Stimulated activated naive B cell treated with anti-CD40 and anti-IgM and Interleukin-4, amounts not matched to agents 10 μg/mL and 1 μg/mL and 100 μg/mL, for 72 hours (primary cell): ENCODE data around the gene FKBP4.
"Not testable (repeated sequence)": the region's sequence is repeated elsewhere in the genome, so short reads cannot be mapped to it uniquely, and the experiment has no call there.

Experiments
- ATAC-seq, 2 donors: fragments of 150-1000 bp; cut with Tn5 transposase; replicated peaks; 2 replicates each; pipeline ENCODE4 v1.10.0; 2021; ENCODE audit warnings: moderate library complexity in 1 of 2
- DNase-seq: peaks from one replicate; pipeline ENCODE4 v3.0.0; 2021
- H3K27ac Mint-ChIP-seq: one replicate; pipeline ENCODE4 v1.8.0; 2022; ENCODE audit warnings: mild to moderate bottlenecking, mixed read lengths
- H3K27me3 Mint-ChIP-seq, 2 donors: one replicate each; pipeline ENCODE4 v1.8.0; 2022; ENCODE audit warnings: mixed read lengths in 2 of 2
- H3K36me3 Mint-ChIP-seq, 2 donors: one replicate each; pipeline ENCODE4 v1.8.0; 2022; ENCODE audit warnings: mixed read lengths in 2 of 2, mild to moderate bottlenecking in 1 of 2
- H3K4me1 Mint-ChIP-seq, 2 donors: one replicate each; pipeline ENCODE4 v1.8.0; 2022; ENCODE audit warnings: mixed read lengths in 2 of 2, mild to moderate bottlenecking in 1 of 2
- H3K4me3 Mint-ChIP-seq, 2 donors: one replicate each; pipeline ENCODE4 v1.8.0; 2022; ENCODE audit warnings: mild to moderate bottlenecking in 2 of 2, mixed read lengths in 2 of 2, moderate library complexity in 1 of 2
- H3K9me3 Mint-ChIP-seq, 2 donors: one replicate each; pipeline ENCODE4 v1.8.0; 2022; ENCODE audit warnings: mixed read lengths in 2 of 2, mild to moderate bottlenecking in 1 of 2

The FKBP4 gene

DNA sequence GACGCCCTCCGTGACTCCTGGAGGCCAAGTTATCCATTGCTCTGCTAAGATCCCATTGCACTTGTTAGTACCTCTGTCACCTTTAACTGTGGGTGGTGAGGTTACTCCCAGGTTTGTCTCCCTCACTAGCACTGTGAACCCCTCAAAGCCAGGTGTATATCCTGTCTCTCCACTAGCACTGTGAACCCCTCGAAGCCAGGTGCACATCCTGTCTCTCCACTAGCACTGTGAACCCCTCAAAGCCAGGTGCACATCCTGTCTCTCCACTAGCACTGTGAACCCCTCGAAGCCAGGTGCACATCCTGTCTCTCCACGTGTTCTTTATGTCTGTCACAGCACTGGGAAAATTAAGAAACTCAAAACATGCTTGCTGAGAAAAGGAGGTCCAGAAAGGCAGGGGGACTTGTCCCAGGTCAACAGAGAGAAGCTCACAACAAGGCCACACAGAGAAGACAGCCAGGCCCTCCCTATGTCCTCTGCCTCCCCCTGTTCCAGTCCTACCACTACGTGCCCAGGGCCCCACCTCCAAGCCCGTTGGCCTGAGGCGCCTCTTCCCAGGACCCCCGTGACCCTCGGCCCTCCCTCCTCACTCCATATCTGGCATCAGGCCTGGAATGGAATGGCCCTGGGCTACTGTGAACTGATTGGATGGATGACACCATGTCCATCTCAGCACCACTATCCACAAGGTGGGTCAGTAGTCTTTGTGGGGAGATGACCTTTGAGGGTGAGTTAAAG lies 26.4 kb upstream of the FKBP4 start:
- Mint-ChIP-seq H3K4me3 (no peak overlapping the region), H3K27me3 (peaks cover 0 to 3% of the 10 kb centered on the region in 2 donors), H3K4me1 (no peaks in the 10 kb centered on the region), H3K27ac (no peak overlapping the region), H3K9me3 (peaks cover 3% of the 10 kb centered on the region in 2 donors), H3K36me3 (no peaks in the 10 kb centered on the region)
- DNase-seq, result no peak
- ATAC-seq, result no peak

DNA sequence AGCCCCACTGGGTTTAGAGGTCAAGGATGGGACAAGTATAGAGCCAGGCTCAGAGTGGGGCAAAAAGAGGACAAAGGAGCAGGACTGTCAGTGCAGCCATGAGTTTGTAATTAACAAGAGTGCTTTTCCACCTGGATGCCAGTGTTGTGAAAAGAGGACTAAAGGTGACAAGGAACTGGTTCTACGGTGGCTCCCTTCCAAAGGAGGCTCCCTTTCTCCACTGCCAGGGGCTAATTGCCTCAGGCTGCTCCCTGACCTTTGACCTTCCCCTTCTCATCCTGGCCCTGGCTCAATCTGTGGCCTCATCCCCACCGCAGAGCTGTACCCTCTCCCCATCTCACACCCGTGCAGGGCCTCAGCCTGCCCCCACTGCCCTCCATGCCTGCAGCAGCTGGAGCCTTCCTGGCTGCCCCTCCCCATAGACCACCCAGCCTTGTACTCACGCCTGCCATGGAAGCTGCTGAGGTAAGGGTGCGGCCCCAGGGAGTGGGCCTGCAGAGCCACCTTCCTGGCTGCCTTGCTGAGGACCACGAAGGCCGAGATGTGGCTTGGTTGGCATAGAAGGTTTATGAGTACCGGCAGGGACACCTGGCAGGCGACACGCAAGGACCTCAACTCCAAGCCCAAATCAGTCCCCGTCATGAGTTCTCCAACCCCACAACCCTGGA lies 24.8 kb upstream of the FKBP4 start:
- Mint-ChIP-seq H3K27me3 (peaks cover 0 to 3% of the 10 kb centered on the region in 2 donors), H3K9me3 (peaks cover 3% of the 10 kb centered on the region in 2 donors), H3K36me3 (no peaks in the 10 kb centered on the region), H3K4me3 (no peak overlapping the region), H3K27ac (no peak overlapping the region), H3K4me1 (no peaks in the 10 kb centered on the region)
- ATAC-seq, result no peak
- no peak for DNase-seq

DNA sequence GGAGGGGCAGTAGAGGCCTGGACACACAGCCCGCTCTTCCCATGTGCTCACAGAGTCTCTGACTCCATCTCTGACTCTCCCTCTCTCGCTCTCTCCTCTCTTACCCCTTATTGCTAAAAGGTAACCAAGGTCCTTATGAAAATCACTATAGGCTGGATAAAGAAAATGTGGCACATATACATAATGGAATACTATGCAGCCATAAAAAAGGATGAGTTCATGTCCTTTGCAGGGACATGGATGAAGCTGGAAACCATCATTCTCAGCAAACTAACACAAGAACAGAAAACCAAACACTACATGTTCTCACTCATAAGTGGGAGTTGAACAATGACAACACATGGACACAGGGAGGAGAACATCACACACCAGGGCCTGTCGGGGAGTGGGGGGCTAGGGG lies 24.2 kb upstream of the FKBP4 start:
- H3K4me3 Mint-ChIP-seq, ATAC-seq, H3K36me3 Mint-ChIP-seq, H3K9me3 Mint-ChIP-seq, DNase-seq, H3K27ac Mint-ChIP-seq, H3K27me3 Mint-ChIP-seq, H3K4me1 Mint-ChIP-seq: not testable (repeated sequence)

DNA sequence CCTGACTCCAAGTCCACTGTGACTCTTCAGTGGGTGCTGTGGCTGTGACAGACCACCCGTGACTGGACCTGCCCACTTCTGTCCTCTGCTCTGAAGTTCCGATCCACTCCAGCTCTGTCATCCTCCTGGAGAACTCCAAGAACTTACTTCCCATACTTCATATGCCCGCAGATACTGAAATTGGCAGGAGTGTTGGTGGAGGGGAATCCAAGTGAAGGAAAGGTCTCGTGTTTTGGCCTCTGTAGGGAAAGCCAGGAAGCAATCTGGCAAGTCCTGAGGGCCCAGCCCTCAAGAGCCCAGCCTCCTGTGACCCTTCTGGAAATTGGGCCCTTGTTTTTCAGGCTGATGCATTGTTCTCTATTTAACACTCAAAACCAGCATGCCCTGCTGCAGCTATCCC lies 22.4 kb upstream of the FKBP4 start:
- no peaks in the 10 kb centered on the region for H3K4me1 Mint-ChIP-seq
- DNase-seq, result no peak
- H3K27ac Mint-ChIP-seq, result no peak overlapping the region
- no peaks in the 10 kb centered on the region for H3K36me3 Mint-ChIP-seq
- no peak for ATAC-seq
- H3K9me3 Mint-ChIP-seq, result peaks cover 3% of the 10 kb centered on the region in 2 donors
- H3K4me3 Mint-ChIP-seq, result no peak overlapping the region
- no peaks in the 10 kb centered on the region for H3K27me3 Mint-ChIP-seq

DNA sequence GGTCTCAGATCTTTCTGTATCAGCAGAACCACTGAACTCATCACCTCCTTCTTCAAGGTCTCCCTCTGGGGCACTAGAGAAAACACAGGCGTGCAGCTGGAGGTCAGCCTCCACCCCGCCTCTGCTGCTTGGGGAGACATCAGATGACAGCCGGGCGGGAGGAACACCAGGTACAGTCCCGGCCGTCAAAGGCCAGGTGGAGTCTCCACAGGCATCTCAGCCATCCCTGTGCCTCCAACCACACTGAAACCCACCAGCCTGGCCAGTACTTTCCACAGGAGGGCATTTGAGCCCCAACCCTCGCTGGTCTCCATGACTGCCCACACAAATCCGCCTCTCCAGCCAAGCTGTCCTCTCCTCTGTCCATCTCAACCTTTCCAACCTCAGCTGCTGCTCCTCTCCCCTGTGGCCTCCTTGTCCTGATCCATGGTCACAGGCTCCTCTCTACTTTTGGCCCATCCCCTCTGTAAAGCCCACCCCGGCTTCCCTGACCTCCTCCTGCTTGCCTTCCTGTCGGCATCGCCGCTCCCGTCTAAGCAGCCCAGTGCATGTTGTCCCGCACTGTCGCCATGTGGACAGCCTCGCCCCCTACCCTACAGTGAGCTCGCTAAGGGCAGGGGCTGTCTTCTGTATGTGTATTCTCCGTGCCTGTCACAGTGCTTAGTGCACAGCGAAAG lies 21.4 kb upstream of the FKBP4 start:
- no peak for ATAC-seq
- H3K27ac Mint-ChIP-seq, result no peak overlapping the region
- no peaks in the 10 kb centered on the region for H3K27me3 Mint-ChIP-seq
- peaks cover 3% of the 10 kb centered on the region in 2 donors for H3K9me3 Mint-ChIP-seq
- H3K4me1 Mint-ChIP-seq, result no peaks in the 10 kb centered on the region
- no peak for DNase-seq
- H3K36me3 Mint-ChIP-seq, result no peaks in the 10 kb centered on the region
- no peak overlapping the region for H3K4me3 Mint-ChIP-seq

DNA sequence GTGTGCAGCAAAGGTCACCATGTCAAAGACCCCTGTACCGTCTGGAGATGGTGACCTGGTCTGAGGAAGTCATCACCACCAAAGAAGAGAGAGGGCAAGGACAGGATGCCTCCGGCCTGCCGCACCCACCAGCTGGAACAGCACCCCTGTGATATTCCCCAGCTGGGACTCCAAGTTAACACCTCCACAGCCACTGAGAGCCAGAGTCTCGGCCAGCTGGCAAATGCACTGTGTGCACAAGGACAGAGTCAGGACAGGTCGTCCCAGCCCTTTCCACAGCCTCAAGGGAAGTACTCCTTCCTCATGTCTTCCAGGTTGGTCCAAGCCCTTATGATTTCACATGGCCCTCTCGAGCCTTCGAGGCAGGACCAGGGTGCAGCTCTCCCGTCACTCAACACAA lies 19.3 kb upstream of the FKBP4 start:
- Mint-ChIP-seq H3K4me3 (no peak overlapping the region), H3K4me1 (no peaks in the 10 kb centered on the region), H3K27ac (no peak overlapping the region), H3K36me3 (no peaks in the 10 kb centered on the region), H3K9me3 (peaks cover 2% of the 10 kb centered on the region in 2 donors), H3K27me3 (peaks cover 0 to 3% of the 10 kb centered on the region in 2 donors)
- ATAC-seq, result no peak
- no peak for DNase-seq

DNA sequence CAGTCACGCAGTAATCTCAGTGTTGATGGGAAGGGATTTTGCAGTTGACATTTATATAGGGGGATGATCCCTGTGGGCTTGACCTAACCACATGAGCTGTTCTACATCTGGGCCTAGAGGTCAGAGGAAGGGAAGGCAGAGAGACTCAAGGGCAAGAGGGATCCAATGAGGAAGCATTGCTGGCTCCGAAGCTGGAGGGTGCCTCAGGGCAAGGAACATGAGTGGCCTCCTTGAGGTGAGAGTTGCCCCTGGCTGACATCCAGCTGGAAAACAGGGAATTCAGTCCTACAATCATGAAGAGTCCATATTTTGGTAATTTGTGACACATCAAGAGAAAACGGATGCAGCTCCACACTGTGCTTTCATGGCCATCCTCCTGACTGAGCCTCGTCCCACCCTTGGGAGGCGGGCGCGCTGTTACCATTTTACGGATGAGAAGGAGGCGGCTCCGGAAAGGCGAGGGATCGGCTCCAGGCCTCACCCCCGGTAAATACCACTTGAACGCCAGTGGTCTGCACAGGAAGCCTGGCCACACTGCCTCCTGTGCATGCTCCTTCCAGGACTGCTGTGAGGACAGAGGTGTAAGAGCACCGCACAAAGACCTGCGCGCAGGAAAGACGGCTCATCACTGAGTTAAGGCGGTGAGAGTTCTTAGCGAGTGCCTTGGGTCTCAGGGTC lies 18.5 kb upstream of the FKBP4 start:
- no peaks in the 10 kb centered on the region for H3K36me3 Mint-ChIP-seq
- peaks cover 0 to 3% of the 10 kb centered on the region in 2 donors for H3K27me3 Mint-ChIP-seq
- DNase-seq (no peak), ATAC-seq (no peak)
- no peaks in the 10 kb centered on the region for H3K4me1 Mint-ChIP-seq
- H3K4me3 Mint-ChIP-seq, result no peak overlapping the region
- H3K27ac Mint-ChIP-seq, result no peak overlapping the region
- no peaks in the 10 kb centered on the region for H3K9me3 Mint-ChIP-seq

DNA sequence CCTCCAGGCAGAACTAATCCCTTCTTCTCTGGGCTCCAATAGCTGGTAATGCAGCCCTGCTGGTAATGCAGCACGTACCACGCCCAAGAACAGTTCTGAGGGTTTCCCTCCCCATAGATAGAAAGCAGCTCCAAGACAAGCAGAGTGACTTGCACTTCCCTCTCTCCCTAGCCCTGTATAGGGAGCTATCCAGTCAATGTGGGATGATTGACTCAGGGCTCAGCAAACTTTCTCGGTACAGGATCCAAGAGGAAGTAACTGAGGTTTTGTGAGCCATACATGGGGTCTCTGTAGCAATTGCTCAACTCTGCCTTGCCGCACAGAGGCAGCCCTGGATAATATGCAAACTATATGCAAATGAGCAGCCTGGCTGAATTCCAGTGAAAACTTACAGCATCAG lies 15.5 kb upstream of the FKBP4 start:
- Mint-ChIP-seq H3K27ac (no peak overlapping the region), H3K4me1 (peaks cover 10% of the 10 kb centered on the region in 2 donors), H3K27me3 (peaks cover 13 to 23% of the 10 kb centered on the region in 2 donors), H3K9me3 (no peaks in the 10 kb centered on the region), H3K36me3 (no peaks in the 10 kb centered on the region), H3K4me3 (no peak overlapping the region)
- ATAC-seq (no peak), DNase-seq (no peak)

DNA sequence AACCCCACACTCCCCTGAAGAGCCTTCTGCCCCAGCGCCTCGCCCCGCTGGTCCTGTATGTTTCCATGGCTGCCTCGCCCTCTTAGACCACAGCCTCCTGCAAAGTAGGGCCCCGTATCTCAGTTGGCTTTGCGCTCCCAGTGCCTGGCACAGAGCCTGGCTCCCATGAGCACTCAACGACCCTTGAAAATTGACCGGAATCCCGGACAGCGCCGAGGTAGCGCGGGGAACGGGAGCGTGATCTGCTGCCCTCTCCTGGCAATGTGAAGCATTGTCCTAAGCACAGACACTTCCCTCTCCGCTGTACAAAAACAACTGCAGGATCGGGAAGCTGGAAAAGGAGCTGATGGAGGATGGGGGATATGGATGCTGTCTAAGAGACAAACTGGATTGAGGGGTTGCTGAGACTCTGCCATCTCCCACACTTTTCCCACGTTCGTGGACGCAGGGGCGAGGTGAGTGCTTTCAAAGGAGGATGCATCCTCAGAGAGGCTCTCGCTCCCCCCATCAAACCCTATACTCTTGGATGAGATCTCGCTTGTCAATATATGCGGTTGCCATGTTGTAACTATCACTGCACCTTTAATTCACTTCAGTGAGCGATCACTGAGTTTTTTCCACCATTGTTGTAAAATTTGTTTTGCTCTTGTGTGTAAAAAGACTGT lies 10.7 kb upstream of the FKBP4 start:
- Mint-ChIP-seq H3K9me3 (no peaks in the 10 kb centered on the region), H3K4me1 (peaks cover 11 to 14% of the 10 kb centered on the region in 2 donors), H3K4me3 (peak overlapping the region; percentile 84 to 86), H3K27me3 (peaks cover 23 to 26% of the 10 kb centered on the region in 2 donors), H3K36me3 (no peaks in the 10 kb centered on the region), H3K27ac (no peak overlapping the region)
- peak; percentile 82 to 90 for ATAC-seq
- DNase-seq, result peak; percentile 21

DNA sequence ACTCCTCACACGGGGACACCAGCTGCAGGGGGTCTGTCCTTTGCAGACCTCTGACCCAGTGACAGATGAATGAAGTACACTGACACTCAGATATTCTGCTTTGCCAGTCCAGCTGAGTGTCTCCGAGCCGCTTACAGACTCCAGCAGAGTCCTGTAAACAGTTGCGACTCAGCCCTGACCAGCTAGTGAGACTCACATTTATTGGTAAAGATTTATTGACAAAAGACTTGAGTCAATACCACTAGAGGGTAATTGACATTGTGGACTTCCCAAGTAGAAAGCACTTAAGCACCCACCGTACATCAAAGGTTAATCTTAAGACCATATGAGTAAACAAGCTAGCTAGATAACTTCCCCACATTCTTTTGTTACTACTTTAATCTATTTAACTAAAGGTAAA lies 9.8 kb upstream of the FKBP4 start:
- H3K9me3 Mint-ChIP-seq, result no peaks in the 10 kb centered on the region
- peaks cover 23% of the 10 kb centered on the region in 2 donors for H3K27me3 Mint-ChIP-seq
- ATAC-seq, result no peak
- H3K36me3 Mint-ChIP-seq, result no peaks in the 10 kb centered on the region
- no peak for DNase-seq
- H3K27ac Mint-ChIP-seq, result no peak overlapping the region
- H3K4me1 Mint-ChIP-seq, result peaks cover 11 to 14% of the 10 kb centered on the region in 2 donors
- no peak overlapping the region for H3K4me3 Mint-ChIP-seq

DNA sequence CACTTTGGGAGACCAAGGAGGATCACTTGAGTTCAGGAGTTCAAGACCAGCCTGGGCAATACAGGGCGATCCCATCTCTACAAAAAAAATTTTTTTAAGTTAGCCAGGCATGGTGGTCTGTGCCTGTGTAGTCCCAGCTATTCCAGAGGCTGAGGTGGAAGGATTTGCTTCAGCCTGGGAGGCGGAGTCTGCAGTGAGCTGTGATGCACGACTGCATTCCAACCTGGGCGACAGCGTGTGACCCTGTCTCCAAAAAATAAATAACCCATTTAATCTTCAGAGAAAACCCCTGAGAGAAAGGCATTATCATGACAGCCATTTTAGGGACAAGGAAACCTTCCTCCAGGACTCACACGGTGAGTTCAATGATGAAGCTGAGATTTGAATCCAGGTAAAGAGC lies 3.7 kb upstream of the FKBP4 start:
- ATAC-seq, result no peak
- Mint-ChIP-seq H3K36me3 (peaks cover 0 to under 1% of the 10 kb centered on the region in 2 donors), H3K9me3 (no peaks in the 10 kb centered on the region), H3K27me3 (no peaks in the 10 kb centered on the region), H3K4me3 (no peak overlapping the region), H3K27ac (no peak overlapping the region), H3K4me1 (peaks cover 4 to 8% of the 10 kb centered on the region in 2 donors)
- no peak for DNase-seq

DNA sequence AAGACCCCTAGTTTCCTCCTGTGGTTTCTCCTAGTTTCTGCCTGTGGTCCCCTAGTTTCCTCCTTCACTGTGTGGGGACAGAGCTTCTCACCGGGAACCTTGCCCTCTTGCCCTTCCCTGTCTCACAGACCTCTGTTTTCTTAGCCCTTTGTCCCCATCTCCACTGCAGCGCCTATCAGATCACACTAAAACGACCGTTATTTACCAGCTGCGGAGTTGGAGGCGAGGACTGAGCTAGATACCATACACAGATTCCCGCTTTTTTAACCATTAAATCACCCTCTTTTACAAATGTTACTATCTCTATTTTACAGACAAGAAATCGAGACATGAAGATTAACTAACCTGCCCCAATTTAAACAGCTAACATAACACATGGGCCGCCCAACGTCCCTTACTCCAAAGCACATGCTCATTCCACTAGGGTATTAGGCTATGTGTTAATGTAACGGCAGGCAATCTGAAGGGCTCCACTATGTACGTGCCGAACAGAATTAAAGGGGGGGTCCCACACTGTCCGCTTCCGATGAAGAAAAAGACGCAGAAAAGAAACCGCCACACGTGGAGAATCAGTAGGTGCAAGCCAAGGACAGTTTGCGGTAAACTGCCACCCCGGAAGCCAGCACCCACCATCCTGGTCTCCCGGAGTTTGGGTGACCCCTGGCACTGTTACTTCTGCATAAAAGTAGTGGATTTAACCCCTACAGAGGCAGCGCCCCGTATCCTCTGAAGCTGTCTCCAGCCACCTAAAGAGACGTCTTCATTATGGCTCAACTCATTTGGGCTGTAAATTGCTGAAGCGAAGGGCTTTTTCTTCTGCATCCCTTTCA lies 1.9 kb upstream of the FKBP4 start:
- H3K9me3 Mint-ChIP-seq, result no peaks in the 10 kb centered on the region
- no peak for DNase-seq
- H3K4me3 Mint-ChIP-seq, result peak overlapping the region in 1 of 2 donors; percentile 89
- H3K27ac Mint-ChIP-seq, result peak overlapping the region; percentile 81
- no peaks in the 10 kb centered on the region for H3K27me3 Mint-ChIP-seq
- H3K4me1 Mint-ChIP-seq, result peaks cover 18 to 26% of the 10 kb centered on the region in 2 donors
- H3K36me3 Mint-ChIP-seq, result peaks cover 5 to 19% of the 10 kb centered on the region in 2 donors
- no peak for ATAC-seq

DNA sequence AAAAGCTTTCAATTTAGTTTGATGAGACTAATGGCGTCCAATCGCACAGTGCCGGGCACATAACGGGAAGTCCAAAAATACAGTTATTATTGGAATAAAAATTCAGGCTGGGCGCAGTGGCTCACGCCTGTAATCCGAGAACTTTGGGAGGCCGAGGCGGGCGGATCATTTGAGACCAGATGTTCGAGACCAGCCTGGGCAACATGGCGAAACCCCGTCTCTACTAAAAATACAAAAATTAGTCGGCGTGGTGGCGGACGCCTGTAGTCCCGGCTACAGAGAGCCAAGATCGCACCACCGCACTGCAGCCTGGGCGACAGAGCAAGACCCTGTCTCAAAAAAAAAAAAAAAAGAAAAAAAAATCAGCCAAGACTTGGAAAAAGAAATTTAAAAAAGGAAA lies 1.2 kb upstream of the FKBP4 start:
- Mint-ChIP-seq H3K4me1 (peaks cover 21 to 31% of the 10 kb centered on the region in 2 donors), H3K27ac (no peak overlapping the region), H3K9me3 (no peaks in the 10 kb centered on the region), H3K36me3 (peaks cover 10 to 24% of the 10 kb centered on the region in 2 donors), H3K4me3 (peak overlapping the region; percentile 82 to 89), H3K27me3 (no peaks in the 10 kb centered on the region)
- ATAC-seq (no peak), DNase-seq (no peak)
